HEK293T (cell line): ENCODE data around the gene SRA1.

Source experiments
- CTCF ChIA-PET: fragments of 350-600 bp; formaldehyde crosslinking; extraction: SDS; loops from one replicate; lab custom pipeline; 2021; ENCODE audit warnings: antibody characterized with exemption, inconsistent platforms; lab: Yijun Ruan, JAX
- POLR2A ChIA-PET: fragments of 350-600 bp; formaldehyde crosslinking; extraction: SDS; loops from one replicate; lab custom pipeline; 2020; ENCODE audit warnings: antibody characterized with exemption, inconsistent platforms; lab: Yijun Ruan, JAX
- DNase-seq: peaks from one replicate; pipeline ENCODE4 v3.0.0; 2012; ENCODE audit warnings: mixed read lengths; ENCODE audit errors: extremely low spot score
- ARNT ChIP-seq: fragments of 450-650 bp; IDR thresholded peaks from 2 replicates; pipeline ENCODE4 v1.6.1; 2017; ENCODE audit warnings: mild to moderate bottlenecking
- BHLHE40 ChIP-seq: fragments of 450-650 bp; IDR thresholded peaks from 2 replicates; pipeline ENCODE4 v1.6.1; 2016; ENCODE audit warnings: mild to moderate bottlenecking, moderate library complexity, borderline replicate concordance
- CTBP1 ChIP-seq: fragments of 450-650 bp; IDR thresholded peaks from 2 replicates; pipeline ENCODE4 v1.6.1; 2016; ENCODE audit warnings: borderline replicate concordance
- ELF4 ChIP-seq: fragments of 450-650 bp; IDR thresholded peaks from 2 replicates; pipeline ENCODE4 v1.6.1; 2017; ENCODE audit warnings: antibody characterized with exemption
- FOXA1 ChIP-seq: fragments of 450-650 bp; IDR thresholded peaks from 2 replicates; pipeline ENCODE4 v1.6.1; 2016; ENCODE audit warnings: mild to moderate bottlenecking
- FOXK2 ChIP-seq: fragments of 450-650 bp; IDR thresholded peaks from 2 replicates; pipeline ENCODE4 v1.6.1; 2016; ENCODE audit warnings: mild to moderate bottlenecking
- FOXM1 ChIP-seq: fragments of 450-650 bp; IDR thresholded peaks from 2 replicates; pipeline ENCODE4 v1.6.1; 2017; ENCODE audit warnings: mild to moderate bottlenecking, borderline replicate concordance
- HDGF ChIP-seq: fragments of 450-650 bp; IDR thresholded peaks from 2 replicates; pipeline ENCODE4 v1.6.1; 2017; ENCODE audit warnings: antibody characterized with exemption, borderline replicate concordance
- L3MBTL2 ChIP-seq: fragments of 450-650 bp; conservative IDR thresholded peaks from 2 replicates; pipeline ENCODE4 v1.6.1; 2016; ENCODE audit warnings: mild to moderate bottlenecking
- LEF1 ChIP-seq: fragments of 450-650 bp; IDR thresholded peaks from 2 replicates; pipeline ENCODE4 v1.6.1; 2017; ENCODE audit warnings: mild to moderate bottlenecking, borderline replicate concordance
- NFRKB ChIP-seq: fragments of 450-650 bp; IDR thresholded peaks from 2 replicates; pipeline ENCODE4 v1.6.1; 2016; ENCODE audit warnings: mild to moderate bottlenecking, moderate library complexity
- PKNOX1 ChIP-seq: fragments of 450-650 bp; IDR thresholded peaks from 2 replicates; pipeline ENCODE4 v1.6.1; 2016
- SP1 ChIP-seq: fragments of 450-650 bp; IDR thresholded peaks from 2 replicates; pipeline ENCODE4 v1.6.1; 2017
- SUZ12 ChIP-seq: fragments of 450-650 bp; IDR thresholded peaks from 2 replicates; pipeline ENCODE4 v1.6.1; 2016; ENCODE audit warnings: mild to moderate bottlenecking
- TARDBP ChIP-seq: fragments of 450-650 bp; IDR thresholded peaks from 2 replicates; pipeline ENCODE4 v1.6.1; 2016
- ZNF384 ChIP-seq: fragments of 450-650 bp; IDR thresholded peaks from 2 replicates; pipeline ENCODE4 v1.6.1; 2016

SRA1 gene

GRCh38 chr5:140567871-140568270 is 10.6 kb upstream of the SRA1 start:
- DNase-seq: no peak
- TF ChIP-seq ZNF384 (no peak), FOXM1 (no peak), PKNOX1 (no peak), ELF4 (no peak), SUZ12 (no peak), FOXK2 (no peak), FOXA1 (no peak), LEF1 (no peak), ARNT (no peak), NFRKB (no peak), TARDBP (no peak), CTBP1 (no peak), BHLHE40 (no peak), HDGF (no peak), SP1 (no peak), L3MBTL2 (no peak)
- CTCF ChIA-PET: interaction anchor here (0.7 kb wide), 1 partner anchor 75 kb away, joined by 4 read pairs; no protein-coding TSS in a partner anchor
- POLR2A ChIA-PET: interaction anchor here (2.8 kb wide), 1 partner anchor 10 kb away, joined by 15 read pairs; the partner anchor contains the start of gene SRA1

- ChIA-PET CTCF (interaction anchor here (0.7 kb wide), 1 partner anchor 76 kb away, joined by 4 read pairs; no protein-coding TSS in a partner anchor), POLR2A (interaction anchor here (2.8 kb wide), 1 partner anchor 10 kb away, joined by 15 read pairs; the partner anchor contains the start of gene SRA1)
- TF ChIP-seq FOXA1 (no peak), L3MBTL2 (no peak), FOXK2 (no peak), SP1 (no peak), NFRKB (no peak), CTBP1 (no peak), HDGF (no peak), TARDBP (no peak), SUZ12 (no peak), PKNOX1 (no peak)
- no peak for DNase-seq
Measured at GRCh38 chr5:140567136-140567818, 10.0 kb upstream of the SRA1 start.

GRCh38 chr5:140566665-140567064 is 9.4 kb upstream of the SRA1 start:
- POLR2A ChIA-PET: interaction anchor here (1.0 to 2.8 kb wide), 5 partner anchors 9 to 81 kb away, joined by 3 to 15 read pairs (median 9); partner anchors contain the start of genes IK, NDUFA2 and SRA1
- no peak for DNase-seq
- TF ChIP-seq SUZ12 (no peak), FOXK2 (no peak), LEF1 (no peak), SP1 (no peak), FOXA1 (no peak), L3MBTL2 (no peak), BHLHE40 (no peak), ZNF384 (no peak)
- CTCF ChIA-PET: no interaction called here

GRCh38 chr5:140565780-140566095 is 8.5 kb upstream of the SRA1 start:
- TF ChIP-seq FOXM1 (no peak), HDGF (no peak), PKNOX1 (no peak), ELF4 (no peak), ARNT (no peak), FOXK2 (no peak), LEF1 (no peak), CTBP1 (no peak), TARDBP (no peak), FOXA1 (no peak), SUZ12 (no peak), L3MBTL2 (no peak), SP1 (no peak), NFRKB (no peak), BHLHE40 (no peak), ZNF384 (no peak)
- CTCF ChIA-PET: interaction anchor here (0.7 kb wide), 1 partner anchor 69 kb away, joined by 3 read pairs; no protein-coding TSS in a partner anchor
- POLR2A ChIA-PET: interaction anchor here (0.7 to 2.3 kb wide), 8 partner anchors 8 to 165 kb away, joined by 3 to 12 read pairs (median 3); partner anchors contain the start of genes ANKHD1, HARS1, HARS2 and IK
- DNase-seq: no peak

- CTCF ChIA-PET: interaction anchor here (0.7 kb wide), 1 partner anchor 69 kb away, joined by 3 read pairs; no protein-coding TSS in a partner anchor
- DNase-seq: no peak
Measured at GRCh38 chr5:140565024-140565779, 7.9 kb upstream of the SRA1 start.

More at GRCh38 chr5:140565024-140565779, 7.9 kb upstream of the SRA1 start:
- no peak for TF ChIP-seq BHLHE40
- TF ChIP-seq NFRKB: no peak
- TF ChIP-seq LEF1: no peak
- no peak for TF ChIP-seq SUZ12
- TF ChIP-seq ELF4: no peak
- TF ChIP-seq FOXA1: no peak
- TF ChIP-seq HDGF: no peak
- TF ChIP-seq FOXK2: no peak
- TF ChIP-seq SP1: no peak
- TF ChIP-seq ZNF384: no peak
- TF ChIP-seq CTBP1: no peak
- no peak for TF ChIP-seq PKNOX1
- POLR2A ChIA-PET: interaction anchor here (0.7 to 2.3 kb wide), 7 partner anchors 8 to 164 kb away, joined by 3 to 12 read pairs (median 3); partner anchors contain the start of genes ANKHD1, EIF4EBP3, HARS1 and HARS2
